Activated CD4-positive, alpha-beta T cell treated with anti-CD3 and anti-CD28 coated beads for 24 hours (primary cell): ENCODE results near the gene SPTBN4.
A peak's percentile ranks its signal among the peaks of the same experiment; 100 is the strongest.
"Not testable (repeated sequence)": the region's sequence is repeated elsewhere in the genome, so short reads cannot be mapped to it uniquely, and the experiment has no call there.

ENCODE experiments used
- DNase-seq, 2 donors: peaks; one replicate each; pipeline ENCODE4 v3.0.0-alpha.2; 2020; ENCODE audit warnings: low read depth in 2 of 2

The SPTBN4 gene

DNA sequence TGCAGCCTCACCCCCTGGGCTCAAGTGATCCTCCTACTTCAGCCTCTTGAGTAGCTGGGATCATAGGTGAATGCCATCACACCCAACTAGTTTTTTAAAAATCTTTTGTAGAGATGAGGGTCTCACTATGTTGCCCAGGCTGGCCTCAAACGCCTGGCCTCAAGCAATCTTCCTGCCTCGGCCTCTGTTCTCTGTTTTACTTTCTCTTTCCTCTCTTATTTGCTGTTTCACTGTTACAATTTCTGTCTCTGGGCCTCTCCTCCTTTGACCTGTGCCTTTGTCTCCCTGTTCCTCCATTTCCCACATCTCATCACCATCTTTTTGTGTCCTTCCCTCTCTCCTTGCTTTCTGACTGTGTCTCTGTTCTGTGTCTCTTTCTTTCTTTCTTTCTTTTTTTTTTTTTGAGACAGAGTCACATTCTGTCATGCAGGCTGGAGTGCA lies 119.2 kb downstream of the SPTBN4 start:
- no peak for DNase-seq

DNA sequence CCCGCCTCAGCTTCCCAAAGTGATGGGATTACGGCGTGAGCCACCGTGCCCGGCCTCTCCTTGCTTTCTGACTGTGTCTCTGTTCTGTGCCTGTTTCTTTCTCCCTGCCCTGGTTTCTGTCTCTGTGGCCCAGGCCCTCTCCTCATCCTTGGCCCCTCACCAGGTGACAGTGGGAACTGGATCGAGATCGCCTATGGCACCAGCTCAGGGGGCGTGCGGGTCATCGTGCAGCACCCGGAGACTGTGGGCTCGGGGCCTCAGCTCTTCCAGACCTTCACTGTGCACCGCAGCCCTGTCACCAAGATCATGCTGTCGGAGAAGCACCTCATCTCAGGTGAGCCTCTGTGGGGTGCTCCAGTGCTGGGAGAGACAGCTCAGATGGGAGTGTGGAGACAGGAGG lies 119.8 kb downstream of the SPTBN4 start:
- no peak for DNase-seq

DNA sequence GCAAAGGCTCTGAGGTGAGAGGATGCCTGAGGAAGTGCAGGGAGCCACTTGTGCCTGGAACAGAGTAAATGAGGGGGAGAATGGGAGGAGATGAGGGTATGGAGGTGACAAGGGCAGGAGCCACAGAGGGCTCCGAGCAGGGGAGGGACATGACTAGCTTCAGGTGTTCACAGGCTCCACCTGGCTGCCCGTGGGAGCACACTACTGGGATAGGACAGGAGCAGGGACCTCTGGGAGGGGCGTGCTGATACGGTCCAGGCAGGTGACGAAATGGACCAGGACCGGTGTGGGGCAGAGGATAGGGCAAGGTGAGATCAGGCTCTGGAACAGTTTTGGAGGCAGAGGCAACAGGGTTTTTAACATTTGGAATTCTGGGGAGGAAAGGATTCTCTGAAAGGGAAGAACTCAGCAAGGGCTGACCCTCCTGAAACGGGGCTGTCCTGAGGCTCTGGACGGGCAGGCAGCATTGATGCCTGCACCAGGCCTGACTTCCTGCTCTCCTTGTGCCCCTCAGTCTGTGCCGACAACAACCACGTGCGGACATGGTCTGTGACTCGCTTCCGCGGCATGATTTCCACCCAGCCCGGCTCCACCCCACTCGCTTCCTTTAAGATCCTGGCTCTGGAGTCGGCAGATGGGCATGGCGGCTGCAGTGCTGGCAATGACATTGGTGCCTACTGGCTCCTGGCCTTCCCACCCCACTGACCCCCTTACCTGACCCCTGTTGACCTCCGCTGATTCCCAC lies 121.5 kb downstream of the SPTBN4 start:
- DNase-seq: no peak

DNA sequence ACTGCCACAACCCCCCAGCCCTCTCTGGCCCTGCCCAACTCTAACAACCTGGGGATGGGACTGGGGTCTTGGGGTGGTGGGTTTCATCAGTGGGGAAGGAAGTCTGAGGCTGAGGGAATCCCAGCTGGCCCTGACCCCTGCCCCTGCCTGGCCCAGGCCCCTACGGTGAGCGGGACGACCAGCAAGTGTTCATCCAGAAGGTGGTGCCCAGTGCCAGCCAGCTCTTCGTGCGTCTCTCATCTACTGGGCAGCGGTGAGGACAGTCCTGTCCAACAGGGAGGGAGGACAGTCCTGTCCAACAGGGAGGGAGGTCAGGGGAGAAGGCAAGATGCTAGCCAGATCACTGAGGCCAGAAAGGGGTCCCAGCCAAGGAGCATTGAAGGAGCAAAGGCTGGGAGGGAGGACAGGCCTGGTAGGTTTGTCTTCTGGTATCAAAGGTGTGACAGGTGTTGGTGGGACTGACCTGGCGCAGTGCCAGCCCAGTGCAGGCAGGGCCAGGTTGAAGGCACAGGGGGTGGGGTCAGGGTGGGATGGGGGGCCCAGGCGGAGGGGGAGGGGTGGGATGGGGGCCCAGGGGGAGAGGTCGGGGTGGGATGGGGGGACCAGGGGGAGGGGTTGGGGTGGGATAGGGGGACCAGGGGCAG lies 122.2 kb downstream of the SPTBN4 start:
- DNase-seq: no peak

DNA sequence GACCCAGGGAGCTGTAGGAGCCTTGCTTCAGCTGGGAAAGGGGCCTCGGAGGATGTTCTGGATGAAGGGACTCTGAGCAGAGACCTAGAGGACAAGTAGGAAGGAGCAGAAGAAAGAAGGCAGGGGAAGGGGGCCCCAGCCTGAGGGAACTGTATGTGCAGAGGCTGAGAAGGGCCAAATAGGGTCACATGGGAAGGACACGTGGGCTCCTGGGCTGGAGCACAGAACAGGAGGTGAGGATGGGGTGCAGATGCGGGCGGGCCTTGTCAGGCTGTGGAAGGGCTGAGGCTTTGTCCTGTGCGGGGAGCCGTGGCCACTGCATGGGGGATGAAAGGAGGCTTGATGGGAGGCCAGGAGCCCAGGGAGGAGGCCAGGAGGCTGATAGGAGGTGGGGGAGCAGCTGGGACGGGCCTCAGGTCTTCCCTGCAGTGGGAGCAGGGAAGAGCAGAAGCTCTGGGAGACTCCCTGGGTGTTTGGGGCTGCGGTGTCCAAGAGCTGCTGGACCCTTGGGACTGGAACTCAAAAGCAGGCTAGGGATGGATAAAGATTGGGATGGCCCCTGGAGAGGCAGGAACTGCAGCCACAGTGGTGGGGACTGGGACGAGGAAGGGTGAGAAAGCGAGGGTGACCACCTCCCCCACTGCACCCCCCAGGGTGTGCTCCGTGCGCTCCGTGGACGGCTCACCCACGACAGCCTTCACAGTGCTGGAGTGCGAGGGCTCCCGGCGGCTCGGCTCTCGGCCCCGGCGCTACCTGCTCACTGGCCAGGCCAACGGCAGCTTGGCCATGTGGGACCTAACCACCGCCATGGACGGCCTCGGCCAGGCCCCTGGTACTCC lies 123.0 kb downstream of the SPTBN4 start:
- no peak for DNase-seq

DNA sequence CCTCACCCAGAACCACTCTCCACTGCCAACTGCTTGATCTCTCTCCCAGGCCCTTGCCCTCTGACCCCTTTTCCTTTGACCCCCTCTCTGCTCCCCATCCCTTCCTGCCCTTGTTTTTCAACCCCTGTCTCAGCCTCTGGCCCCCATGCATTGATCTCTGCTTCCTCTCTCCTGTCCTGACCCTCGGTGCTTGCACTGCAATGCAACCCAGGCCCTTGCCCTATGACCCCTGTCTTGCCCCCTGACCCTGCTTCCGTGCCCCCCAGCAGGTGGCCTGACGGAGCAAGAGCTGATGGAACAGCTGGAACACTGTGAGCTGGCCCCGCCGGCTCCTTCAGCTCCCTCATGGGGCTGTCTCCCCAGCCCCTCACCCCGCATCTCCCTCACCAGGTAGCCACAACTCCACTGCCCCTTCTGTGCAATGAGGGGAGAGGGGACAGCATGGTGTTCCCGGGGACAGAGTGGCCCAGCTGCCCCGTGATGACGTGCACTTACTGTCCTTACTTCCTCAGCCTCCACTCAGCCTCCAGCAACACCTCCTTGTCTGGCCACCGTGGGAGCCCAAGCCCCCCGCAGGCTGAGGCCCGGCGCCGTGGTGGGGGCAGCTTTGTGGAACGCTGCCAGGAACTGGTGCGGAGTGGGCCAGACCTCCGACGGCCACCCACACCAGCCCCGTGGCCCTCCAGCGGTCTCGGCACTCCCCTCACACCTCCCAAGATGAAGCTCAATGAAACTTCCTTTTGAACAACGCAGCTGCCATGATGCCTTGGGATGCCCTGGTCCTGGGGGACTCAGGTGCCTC lies 123.9 kb downstream of the SPTBN4 start:
- no peak for DNase-seq

DNA sequence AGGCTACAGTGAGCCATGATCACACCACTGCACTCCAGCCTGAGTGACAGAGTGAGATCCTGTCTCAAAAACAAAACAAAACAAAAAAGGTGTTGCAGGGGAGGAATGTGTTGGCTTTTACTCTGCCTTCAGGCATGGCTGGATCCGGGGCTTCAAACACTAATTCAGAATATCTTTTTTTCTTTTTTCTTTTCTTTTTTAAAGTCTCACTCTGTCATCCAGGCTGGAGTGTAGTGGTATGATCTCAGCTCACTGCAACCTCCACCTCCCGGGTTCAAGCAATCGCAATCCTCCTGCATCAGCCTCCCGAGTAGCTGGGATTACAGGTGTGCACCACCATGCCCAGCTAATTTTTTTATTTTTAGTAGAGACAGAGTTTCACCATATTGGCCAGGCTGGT lies 124.9 kb downstream of the SPTBN4 start:
- DNase-seq: not testable (repeated sequence)

DNA sequence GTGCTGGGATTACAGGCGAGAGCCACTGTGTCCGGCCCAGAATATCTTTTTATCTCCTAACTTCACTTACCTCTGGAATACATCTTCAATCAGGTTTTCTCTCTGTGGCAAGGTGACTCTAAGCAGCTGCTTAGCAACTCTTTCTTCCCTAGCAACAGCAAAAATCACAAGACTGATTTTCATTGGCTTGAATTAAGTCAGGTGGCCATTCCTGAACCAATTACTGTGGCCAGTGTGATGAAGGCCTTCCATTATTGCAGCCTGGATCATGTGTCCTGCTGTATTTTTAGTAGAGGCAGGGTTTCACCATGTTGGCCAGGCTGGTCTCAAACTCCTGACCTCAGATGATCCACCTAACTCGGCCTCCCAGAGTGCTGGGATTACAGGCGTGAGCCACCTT lies 125.4 kb downstream of the SPTBN4 start:
- no peak for DNase-seq

DNA sequence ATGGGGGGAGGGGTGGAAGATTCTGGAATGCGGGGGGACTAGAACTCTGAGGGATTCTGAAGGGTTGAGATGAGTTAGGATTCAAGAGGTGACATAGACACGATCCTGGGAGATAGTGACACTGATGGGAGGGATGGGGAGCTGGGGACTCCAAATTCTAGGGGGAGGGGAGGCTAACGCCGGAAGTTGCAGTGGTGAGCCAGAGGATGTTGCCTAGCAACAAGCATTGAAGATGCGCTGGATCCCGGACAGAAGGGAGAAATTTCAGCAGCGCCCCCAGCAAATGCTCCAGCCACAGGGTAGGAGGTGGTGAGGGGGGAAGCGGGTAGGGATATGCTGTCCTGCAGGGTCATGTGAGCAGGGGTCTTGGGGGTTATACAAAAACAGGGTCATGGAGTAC lies 127.5 kb downstream of the SPTBN4 start:
- no peak for DNase-seq

DNA sequence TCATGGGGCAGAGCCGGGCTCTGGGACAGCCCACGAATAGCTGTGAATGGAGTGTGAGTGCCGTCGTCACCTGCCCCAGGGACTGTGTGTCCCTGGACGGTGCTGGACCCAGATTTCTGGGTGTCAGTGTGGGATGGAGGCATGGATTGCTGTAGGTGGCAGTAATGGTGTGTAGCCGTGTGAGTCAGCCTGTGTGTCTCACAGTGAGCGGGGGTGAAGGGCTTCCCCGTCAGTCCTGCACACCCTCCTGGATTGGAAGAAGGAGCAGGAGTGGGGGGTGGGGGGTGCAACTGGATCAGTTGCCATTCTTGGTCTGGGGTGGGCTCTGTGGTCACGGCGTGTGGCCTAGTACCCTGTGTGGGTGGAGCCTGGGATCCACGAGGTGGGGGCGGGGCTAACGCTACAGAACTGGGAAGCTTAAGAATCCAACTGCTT lies 127.9 kb downstream of the SPTBN4 start:
- no peak for DNase-seq

DNA sequence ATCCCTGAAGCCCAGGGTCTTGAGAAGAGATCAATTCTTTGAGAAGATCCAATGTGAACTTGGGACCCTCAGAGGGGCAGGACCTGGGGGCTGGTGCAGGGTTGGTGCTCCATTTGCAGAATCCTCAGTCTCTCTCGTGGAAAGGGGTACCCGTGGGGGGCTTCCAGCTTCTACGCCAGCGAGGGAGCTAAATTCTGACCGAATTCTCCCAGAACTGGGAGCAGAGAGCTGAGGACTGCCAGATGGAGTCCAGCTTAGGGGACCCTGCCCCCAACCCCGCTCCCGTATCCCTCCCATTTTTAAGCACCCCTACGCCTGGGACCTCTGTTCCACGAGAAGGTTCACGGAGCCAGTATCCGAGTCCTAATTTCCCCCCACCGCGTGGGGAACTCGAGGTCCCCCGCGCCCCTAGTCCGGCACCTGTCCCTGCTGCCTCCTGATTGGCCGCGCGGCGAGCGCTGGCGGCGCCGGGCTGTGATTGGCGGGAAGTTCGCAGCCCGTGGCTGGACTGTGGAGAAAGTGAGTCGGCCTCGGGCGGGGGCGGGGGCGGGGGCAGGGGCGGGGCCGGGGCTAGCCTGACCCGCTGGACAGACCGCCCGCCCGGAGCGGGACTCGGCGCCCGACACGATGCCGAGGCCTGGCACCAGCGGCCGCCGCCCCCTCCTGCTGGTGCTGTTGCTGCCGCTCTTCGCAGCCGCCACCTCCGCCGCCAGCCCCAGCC lies 130.0 kb downstream of the SPTBN4 start:
- no peak for DNase-seq

DNA sequence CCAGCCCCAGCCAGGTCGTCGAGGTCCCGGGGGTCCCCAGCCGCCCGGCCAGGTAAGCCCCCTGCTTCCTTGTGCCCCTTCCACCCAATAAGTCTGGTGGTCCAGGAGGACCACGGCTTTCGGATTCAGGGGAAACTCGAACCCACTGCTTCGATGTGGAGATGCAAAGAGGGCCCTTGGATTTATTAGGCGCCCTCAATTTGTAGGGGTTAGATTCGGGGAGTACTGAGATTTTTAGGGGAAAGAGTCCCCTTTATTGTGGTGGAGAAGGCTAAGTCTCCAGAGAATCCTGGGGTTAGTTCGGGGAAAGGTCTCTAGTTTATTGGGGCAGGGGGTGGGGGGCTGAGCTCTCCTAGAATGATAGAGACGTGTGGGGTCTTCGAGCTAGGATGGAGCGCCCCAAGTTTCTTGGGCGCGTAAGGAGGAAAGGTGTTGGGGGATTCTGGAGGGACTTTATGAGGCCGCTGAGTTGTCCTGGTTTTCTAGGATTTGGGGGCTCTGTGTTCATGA lies 130.6 kb downstream of the SPTBN4 start:
- DNase-seq: no peak

DNA sequence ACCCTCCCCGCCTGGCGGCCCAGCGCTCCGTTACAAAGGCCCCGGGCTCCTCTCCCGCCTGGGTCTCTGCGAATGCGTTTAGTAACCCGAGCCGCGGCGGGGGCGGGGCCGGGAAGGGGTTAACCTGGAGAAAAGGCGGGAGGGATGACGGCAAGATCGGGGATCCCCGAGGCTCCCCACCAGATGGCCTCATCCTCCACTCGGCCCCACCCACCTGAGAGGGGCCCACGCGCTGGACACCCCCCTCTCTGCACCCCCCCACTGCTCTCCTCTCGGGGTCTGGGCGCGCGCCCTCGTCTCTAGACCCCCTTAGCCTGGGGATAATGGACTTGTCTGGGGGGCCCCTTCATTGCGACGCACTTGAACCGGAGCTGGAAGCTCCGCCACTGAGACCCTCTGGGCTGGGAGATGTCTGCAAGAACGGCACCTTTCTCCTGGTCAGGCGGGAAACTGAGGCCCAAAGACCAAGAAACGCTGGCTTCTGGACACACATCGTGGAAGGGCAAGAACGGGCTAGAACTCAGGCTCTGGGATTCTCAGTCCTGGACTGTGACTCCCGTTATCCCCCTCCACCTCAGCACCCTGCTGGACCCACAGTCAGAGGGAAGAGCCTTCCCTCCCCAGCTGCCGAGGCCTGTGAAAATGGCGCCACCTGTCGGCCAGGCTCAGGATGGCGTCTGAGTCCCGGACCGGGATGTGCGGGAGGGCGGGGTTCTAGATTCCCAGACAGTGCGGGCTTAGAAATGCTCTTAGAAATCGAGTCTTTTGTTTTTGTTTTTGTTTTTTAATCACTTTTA lies 131.5 kb downstream of the SPTBN4 start:
- peak; percentile 78 to 79 for DNase-seq

DNA sequence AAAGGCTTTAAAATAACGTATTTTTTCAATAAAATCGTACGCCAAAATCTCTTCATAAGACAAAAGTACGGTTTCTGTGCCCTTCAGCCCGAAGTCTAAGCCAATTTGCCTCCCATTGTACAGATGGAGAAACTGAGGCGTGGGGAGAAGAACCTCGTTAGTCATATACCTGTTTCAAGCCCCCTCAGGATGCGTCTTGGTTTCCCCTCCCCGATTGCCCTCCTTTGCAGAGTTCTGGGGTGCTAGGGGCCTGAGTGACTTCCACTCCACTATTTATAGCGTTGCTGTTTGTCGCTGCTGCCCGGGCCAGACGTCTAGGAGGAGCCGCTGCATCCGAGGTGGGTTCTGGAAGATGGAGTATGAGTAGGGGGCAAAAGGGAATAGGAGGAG lies 132.1 kb downstream of the SPTBN4 start:
- no peak for DNase-seq

DNA sequence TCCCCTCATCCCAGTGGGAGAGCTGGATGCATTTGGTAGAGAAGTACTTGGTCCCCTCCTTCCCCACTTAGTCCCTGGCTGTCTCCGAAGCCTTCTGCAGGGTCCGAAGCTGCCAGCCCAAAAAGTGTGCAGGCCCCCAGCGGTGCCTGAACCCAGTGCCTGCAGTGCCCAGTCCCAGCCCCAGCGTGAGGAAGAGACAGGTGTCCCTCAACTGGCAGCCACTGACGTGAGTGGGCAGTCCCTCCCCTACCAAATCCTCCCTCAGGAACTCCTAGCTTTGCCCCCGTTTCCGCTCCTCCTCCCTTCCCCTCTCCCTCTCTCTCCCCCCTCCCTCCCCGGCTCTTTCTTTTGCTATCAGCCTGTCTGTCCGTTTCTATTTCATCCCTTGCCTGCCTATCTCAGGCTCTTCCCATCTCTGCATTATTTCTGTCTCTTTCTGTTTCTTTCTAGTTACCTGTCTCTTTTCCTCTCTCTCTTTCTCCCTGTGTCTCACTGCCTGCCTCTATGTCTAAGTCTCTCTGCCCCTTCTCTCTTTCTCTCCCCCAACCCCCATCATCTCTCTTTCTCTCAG lies 132.6 kb downstream of the SPTBN4 start:
- no peak for DNase-seq

DNA sequence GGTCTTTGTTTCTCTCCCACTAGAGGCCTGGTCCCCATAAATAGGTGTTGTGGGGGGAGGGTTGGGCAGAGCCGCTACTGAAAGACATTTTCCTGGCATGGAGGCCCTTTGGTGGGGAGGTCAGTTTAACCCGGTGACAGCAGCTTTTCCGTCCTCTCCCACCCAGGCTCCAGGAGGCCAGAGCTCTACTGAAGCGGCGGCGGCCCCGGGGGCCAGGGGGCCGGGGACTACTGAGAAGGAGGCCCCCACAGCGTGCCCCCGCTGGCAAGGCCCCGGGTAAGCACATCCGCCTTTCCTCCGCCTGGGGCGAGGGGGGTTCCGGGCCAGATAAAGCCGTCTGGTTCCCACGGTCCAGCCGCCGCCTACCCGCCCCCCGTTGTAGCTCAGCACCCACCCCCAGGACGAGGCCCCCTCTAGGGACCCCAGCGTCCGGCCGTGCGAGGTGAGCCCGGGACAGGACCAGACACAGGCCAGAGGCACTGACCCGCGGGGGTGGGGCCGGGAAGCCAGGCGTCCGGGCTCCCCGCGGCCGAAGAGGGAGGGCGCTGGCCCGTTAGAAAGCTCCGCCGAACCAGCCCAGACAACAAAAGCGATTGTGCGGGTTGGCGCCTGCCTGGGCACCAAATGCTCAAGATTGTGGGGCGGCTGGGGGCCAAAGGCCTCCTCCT lies 133.2 kb downstream of the SPTBN4 start:
- no peak for DNase-seq

DNA sequence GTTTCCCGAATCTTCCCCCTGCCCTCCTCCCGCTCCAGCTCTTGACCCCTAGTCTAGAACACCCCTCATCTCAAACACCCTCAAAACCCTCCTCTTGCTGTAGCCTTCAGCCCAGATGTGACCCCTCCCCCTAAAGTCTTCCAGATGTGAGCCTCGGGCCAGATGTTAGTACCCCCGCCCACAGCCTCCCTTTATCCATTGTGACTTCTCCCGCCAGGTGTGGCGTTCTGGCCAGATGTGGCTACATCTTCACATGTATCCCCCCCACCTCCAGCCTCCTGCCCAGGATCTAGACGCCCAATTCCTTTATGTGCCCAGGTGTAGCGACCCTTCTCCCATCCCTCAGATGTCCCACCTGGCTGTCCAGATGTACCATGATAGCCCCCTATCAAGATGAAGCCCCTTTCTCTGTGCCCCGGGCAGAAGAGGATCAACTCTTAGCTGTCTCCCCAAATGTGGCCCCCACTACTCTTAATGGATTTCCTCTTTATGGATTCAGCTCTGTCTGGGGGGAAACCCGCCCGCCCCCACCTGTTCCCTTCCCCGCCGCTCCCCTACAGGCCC lies 133.9 kb downstream of the SPTBN4 start:
- DNase-seq: no peak

DNA sequence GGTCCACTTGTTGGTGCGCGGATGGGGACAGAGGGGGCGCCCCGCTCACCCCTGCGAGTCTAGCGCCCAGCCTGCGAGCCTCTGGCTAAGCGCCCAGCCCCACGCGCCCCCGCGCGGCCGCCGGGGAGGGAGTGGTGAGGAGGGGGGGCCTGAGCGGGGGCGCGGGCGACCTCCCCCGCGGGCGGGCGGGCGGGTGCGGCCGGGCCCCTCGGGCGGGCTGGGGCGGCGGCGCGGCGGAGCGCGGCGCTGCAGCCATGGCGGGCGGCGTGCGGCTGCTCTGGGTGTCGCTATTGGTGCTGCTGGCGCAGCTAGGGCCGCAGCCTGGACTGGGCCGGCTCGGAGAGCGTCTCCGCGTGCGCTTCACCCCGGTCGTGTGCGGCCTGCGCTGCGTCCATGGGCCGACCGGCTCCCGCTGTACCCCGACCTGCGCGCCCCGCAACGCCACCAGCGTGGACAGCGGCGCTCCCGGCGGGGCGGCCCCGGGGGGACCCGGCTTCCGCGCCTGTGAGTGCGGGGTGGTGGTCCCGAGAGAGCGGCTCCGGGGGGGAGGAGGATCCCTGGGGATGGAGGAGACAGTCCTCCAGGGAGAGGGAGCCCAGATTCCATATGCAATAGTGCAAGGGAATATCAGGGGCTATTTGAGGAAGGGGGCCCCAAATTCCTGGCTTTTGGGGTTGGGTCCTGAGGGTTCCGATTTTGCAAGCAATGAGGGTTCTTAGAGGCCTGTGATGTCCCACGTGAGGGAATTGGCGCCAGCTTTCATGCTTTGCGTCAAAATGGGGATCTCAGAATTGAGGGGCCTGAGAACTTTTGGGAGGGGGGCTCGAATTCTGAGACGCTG lies 134.6 kb downstream of the SPTBN4 start, which contains the start of gene LTBP4:
TSS of gene LTBP4 (plus strand) at position 236 of the 841 bp plus-strand sequence. CDS start at position 255, 19 bp downstream.
- no peak for DNase-seq
